22Rv1 (cell line): ENCODE results near the gene RABL3.

Experiments
- ZFX ChIP-seq: fragments of 450-650 bp; IDR thresholded peaks from 2 replicates; pipeline ENCODE4 v1.6.1; 2017; ENCODE audit warnings: antibody characterized with exemption, borderline replicate concordance
- TF ChIP-seq, protein P1 (sequence below): fragments of 450-650 bp; IDR thresholded peaks from 2 replicates; pipeline ENCODE4 v1.5.1; 2017; ENCODE audit warnings: mild to moderate bottlenecking

GRCh38 chr3:120764206-120764605, 21.9 kb upstream of the RABL3 start:
- TF ChIP-seq, protein P1, sequence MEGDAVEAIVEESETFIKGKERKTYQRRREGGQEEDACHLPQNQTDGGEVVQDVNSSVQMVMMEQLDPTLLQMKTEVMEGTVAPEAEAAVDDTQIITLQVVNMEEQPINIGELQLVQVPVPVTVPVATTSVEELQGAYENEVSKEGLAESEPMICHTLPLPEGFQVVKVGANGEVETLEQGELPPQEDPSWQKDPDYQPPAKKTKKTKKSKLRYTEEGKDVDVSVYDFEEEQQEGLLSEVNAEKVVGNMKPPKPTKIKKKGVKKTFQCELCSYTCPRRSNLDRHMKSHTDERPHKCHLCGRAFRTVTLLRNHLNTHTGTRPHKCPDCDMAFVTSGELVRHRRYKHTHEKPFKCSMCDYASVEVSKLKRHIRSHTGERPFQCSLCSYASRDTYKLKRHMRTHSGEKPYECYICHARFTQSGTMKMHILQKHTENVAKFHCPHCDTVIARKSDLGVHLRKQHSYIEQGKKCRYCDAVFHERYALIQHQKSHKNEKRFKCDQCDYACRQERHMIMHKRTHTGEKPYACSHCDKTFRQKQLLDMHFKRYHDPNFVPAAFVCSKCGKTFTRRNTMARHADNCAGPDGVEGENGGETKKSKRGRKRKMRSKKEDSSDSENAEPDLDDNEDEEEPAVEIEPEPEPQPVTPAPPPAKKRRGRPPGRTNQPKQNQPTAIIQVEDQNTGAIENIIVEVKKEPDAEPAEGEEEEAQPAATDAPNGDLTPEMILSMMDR, result no peak
- no peak for TF ChIP-seq ZFX
